ENCODE measurements around the gene PLCB1.

PLCB1 gene

DNA sequence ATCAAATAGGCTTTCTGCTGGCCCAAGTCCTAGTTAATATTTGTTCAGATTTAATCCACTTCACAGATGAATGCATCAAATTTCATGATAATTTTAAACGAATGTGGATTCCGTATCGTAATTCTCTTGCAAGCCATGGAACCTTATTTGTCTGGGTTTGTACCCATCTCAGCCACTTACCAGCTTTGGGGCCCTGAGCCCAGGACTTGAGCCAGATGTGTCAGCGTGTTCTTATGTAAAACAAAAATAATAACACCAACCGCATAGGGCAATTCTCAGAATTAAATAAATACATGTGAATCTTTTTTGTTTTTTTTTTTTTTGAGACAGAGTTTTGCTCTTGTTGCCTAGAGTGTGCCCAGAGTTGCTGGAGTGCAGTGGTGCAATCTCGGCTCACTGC lies 654.3 kb downstream of the PLCB1 start:
- peaks cover 23% of the 10 kb centered on the region for H3K4me1 Mint-ChIP-seq
- peaks cover 3% of the 10 kb centered on the region for H3K9me3 Mint-ChIP-seq
- H3K4me3 Mint-ChIP-seq: no peak overlapping the region
- no peak overlapping the region for H3K27ac Mint-ChIP-seq
- DNase-seq: no peak
- H3K27me3 Mint-ChIP-seq (ENCODE audit: low read depth, poor library complexity): no peaks in the 10 kb centered on the region
- peaks cover 11% of the 10 kb centered on the region for H3K36me3 Mint-ChIP-seq (ENCODE audit: low read depth)
- TF ChIP-seq CTCF (IDR thresholded peaks at IDR 0.05): no peak

DNA sequence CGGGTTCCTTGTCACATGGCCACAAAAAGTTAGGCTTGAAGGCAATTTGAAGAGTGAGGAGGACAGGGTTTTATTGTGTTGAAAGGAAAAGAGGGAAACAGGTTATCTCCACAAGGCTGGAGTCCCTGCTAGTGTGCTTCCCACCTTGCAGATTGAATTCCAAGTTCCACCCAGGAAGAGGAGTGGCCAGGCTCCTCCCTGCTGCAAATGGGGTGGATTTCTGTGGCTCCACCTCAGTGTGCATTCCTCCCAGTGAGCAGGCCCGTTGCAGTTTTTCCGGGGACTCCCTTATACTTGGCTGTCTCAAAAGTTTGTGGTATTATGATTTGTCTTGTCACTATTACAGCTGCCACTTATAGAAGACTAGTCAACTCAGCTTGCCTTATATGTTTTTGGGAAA lies 655.0 kb downstream of the PLCB1 start:
- Mint-ChIP-seq H3K4me3 (no peak overlapping the region), H3K27me3 (ENCODE audit: low read depth, poor library complexity) (no peaks in the 10 kb centered on the region)
- no peak for DNase-seq

GRCh38 chr20:8788275-8788674 lies 656.2 kb downstream of the PLCB1 start:
- Mint-ChIP-seq H3K36me3 (ENCODE audit: low read depth) (peaks cover 14% of the 10 kb centered on the region), H3K27me3 (ENCODE audit: low read depth, poor library complexity) (no peaks in the 10 kb centered on the region), H3K9me3 (no peaks in the 10 kb centered on the region), H3K27ac (no peak overlapping the region), H3K4me1 (peaks cover 23% of the 10 kb centered on the region), H3K4me3 (no peak overlapping the region)
- no peak for TF ChIP-seq CTCF (IDR thresholded peaks at IDR 0.05)
- DNase-seq: no peak

More for the DNA sequence above, 655.0 kb downstream of the PLCB1 start:
- no peak overlapping the region for H3K27ac Mint-ChIP-seq
- TF ChIP-seq CTCF (IDR thresholded peaks at IDR 0.05): no peak
- peaks cover 10% of the 10 kb centered on the region for H3K36me3 Mint-ChIP-seq (ENCODE audit: low read depth)
- peaks cover 23% of the 10 kb centered on the region for H3K4me1 Mint-ChIP-seq
- H3K9me3 Mint-ChIP-seq: no peaks in the 10 kb centered on the region

DNA sequence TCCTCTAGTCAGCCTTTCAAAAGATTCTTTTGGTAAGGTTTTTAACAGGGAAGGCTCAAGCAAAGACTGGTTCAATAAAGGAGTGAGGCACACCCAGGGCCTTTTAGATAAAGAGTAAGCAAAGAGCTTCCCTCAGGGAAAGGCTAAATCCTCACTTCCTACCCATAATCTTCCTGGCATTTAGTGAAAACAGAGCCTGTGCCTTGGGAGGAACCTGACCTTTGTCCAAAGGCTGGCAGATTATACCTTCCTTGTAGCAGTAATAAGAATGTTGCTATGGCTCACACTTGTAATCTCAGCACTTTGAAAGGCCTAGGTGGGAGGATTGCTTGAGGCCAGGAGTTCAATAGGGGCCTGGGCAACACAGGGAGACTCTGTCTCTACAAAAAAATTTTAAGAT lies 656.8 kb downstream of the PLCB1 start:
- Mint-ChIP-seq H3K36me3 (ENCODE audit: low read depth) (peaks cover 16% of the 10 kb centered on the region), H3K27ac (no peak overlapping the region), H3K27me3 (ENCODE audit: low read depth, poor library complexity) (no peaks in the 10 kb centered on the region), H3K4me1 (peaks cover 23% of the 10 kb centered on the region), H3K9me3 (no peaks in the 10 kb centered on the region), H3K4me3 (no peak overlapping the region)
- no peak for TF ChIP-seq CTCF (IDR thresholded peaks at IDR 0.05)
- DNase-seq: no peak

GRCh38 chr20:8790442-8791074 lies 658.5 kb downstream of the PLCB1 start:
- peaks cover 16% of the 10 kb centered on the region for H3K36me3 Mint-ChIP-seq (ENCODE audit: low read depth)
- peak; percentile 100 for TF ChIP-seq CTCF (IDR thresholded peaks at IDR 0.05)
- H3K27ac Mint-ChIP-seq: no peak overlapping the region
- no peaks in the 10 kb centered on the region for H3K9me3 Mint-ChIP-seq
- H3K4me3 Mint-ChIP-seq: no peak overlapping the region
- peaks cover 23% of the 10 kb centered on the region for H3K4me1 Mint-ChIP-seq
- peak; percentile 39 for DNase-seq
- H3K27me3 Mint-ChIP-seq (ENCODE audit: low read depth, poor library complexity): no peaks in the 10 kb centered on the region

DNA sequence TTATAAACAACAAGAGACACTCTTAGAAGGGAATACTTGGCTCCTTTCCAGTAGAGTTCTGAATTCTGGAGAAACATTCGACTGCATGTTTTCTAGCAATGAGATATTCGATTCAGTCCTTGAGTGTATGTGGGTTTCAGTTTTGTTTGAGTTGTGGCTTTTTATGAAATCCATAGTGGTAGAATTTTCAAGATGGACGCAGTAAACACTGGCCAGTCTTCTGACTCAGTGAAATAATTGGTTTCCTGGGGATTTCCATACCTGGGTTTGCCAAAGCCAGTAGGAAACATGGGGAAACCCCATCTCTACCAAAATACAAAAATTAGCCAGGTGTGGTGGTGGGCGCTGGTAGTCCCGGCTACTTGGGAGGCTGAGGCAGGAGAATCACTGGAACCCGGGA lies 663.3 kb downstream of the PLCB1 start:
- Mint-ChIP-seq H3K27ac (no peak overlapping the region), H3K27me3 (ENCODE audit: low read depth, poor library complexity) (no peaks in the 10 kb centered on the region), H3K9me3 (peaks cover 5% of the 10 kb centered on the region), H3K36me3 (ENCODE audit: low read depth) (peaks cover 25% of the 10 kb centered on the region), H3K4me1 (peaks cover under 1% of the 10 kb centered on the region), H3K4me3 (no peak overlapping the region)
- DNase-seq: no peak
- no peak for TF ChIP-seq CTCF (IDR thresholded peaks at IDR 0.05)
